H9 (cell line): ENCODE results near the gene OGFR. TPM values are rescaled to one million over a fixed set of nuclear protein-coding genes. Genes with fewer than 3 reads are reported as not detected.

Experiments used
- DNase-seq: peaks from one replicate; pipeline ENCODE4 v3.0.0-alpha.2; 2017
- H2AFZ ChIP-seq: one replicate; pipeline ENCODE4 v1.6.1; 2013; ENCODE audit warnings: mild to moderate bottlenecking, low read length, control low read depth, moderate library complexity
- H2AK5ac ChIP-seq: 2 replicates; pipeline ENCODE4 v1.6.1; 2013; ENCODE audit warnings: low read length, control low read depth, mixed read lengths; ENCODE audit not compliant: insufficient read length
- H2BK120ac ChIP-seq: one replicate; pipeline ENCODE4 v1.6.1; 2013; ENCODE audit warnings: low read depth, mild to moderate bottlenecking, low read length, control low read depth, inconsistent platforms; ENCODE audit not compliant: poor library complexity, severe bottlenecking
- H2BK12ac ChIP-seq: 2 replicates; pipeline ENCODE4 v1.6.1; 2013; ENCODE audit warnings: low read length, control low read depth, mixed read lengths, low read depth; ENCODE audit not compliant: insufficient read length
- H2BK15ac ChIP-seq: 2 replicates; pipeline ENCODE4 v1.6.1; 2013; ENCODE audit warnings: low read depth, low read length, control low read depth
- H2BK20ac ChIP-seq: one replicate; pipeline ENCODE4 v1.6.1; 2013; ENCODE audit warnings: low read depth, mild to moderate bottlenecking, low read length, control low read depth, inconsistent platforms; ENCODE audit not compliant: poor library complexity, severe bottlenecking
- H2BK5ac ChIP-seq: 2 replicates; pipeline ENCODE4 v1.6.1; 2013; ENCODE audit warnings: low read length, control low read depth, mixed read lengths; ENCODE audit not compliant: insufficient read length
- H3K14ac ChIP-seq: 2 replicates; pipeline ENCODE4 v1.6.1; 2013; ENCODE audit warnings: low read length, control low read depth; ENCODE audit not compliant: insufficient read depth
- H3K18ac ChIP-seq: 2 replicates; pipeline ENCODE4 v1.6.1; 2013; ENCODE audit warnings: low read depth, mild to moderate bottlenecking, mixed read lengths, low read length, control low read depth; ENCODE audit not compliant: insufficient read length
- H3K23ac ChIP-seq: 2 replicates; pipeline ENCODE4 v1.6.1; 2013; ENCODE audit warnings: low read length, control low read depth, mixed read lengths, low read depth; ENCODE audit not compliant: insufficient read length
- H3K23me2 ChIP-seq: 2 replicates; pipeline ENCODE4 v1.6.1; 2013; ENCODE audit warnings: low read depth, mild to moderate bottlenecking, mixed read lengths, low read length, control low read depth; ENCODE audit not compliant: insufficient read length, poor library complexity, severe bottlenecking
- H3K27ac ChIP-seq: 2 replicates; pipeline ENCODE4 v1.5.1; 2013; ENCODE audit warnings: low read length, control low read depth, mixed read lengths, low read depth; ENCODE audit not compliant: insufficient read length
- H3K27me3 ChIP-seq: 2 replicates; pipeline ENCODE4 v1.6.1; 2013; ENCODE audit warnings: low read length, control low read depth, inconsistent platforms; ENCODE audit not compliant: insufficient read depth
- H3K4ac ChIP-seq: 2 replicates; pipeline ENCODE4 v1.6.1; 2013; ENCODE audit warnings: low read depth, mild to moderate bottlenecking, control low read depth, inconsistent platforms, low read length, moderate library complexity
- H3K4me1 ChIP-seq: 2 replicates; pipeline ENCODE4 v1.6.1; 2013; ENCODE audit warnings: low read length, control low read depth, inconsistent platforms; ENCODE audit not compliant: insufficient read depth
- H3K4me2 ChIP-seq: 2 replicates; pipeline ENCODE4 v1.6.1; 2013; ENCODE audit warnings: low read length, control low read depth, mixed read lengths; ENCODE audit not compliant: insufficient read length, insufficient read depth
- H3K56ac ChIP-seq: 2 replicates; pipeline ENCODE4 v1.6.1; 2013; ENCODE audit warnings: low read depth, mild to moderate bottlenecking, mixed read lengths, low read length, control low read depth; ENCODE audit not compliant: insufficient read length
- H3K79me1 ChIP-seq: 2 replicates; pipeline ENCODE4 v1.6.1; 2013; ENCODE audit warnings: low read depth, mild to moderate bottlenecking, moderate library complexity, low read length, control low read depth, inconsistent platforms; ENCODE audit not compliant: insufficient read depth, poor library complexity, severe bottlenecking
- H3K79me2 ChIP-seq: 2 replicates; pipeline ENCODE4 v1.6.1; 2013; ENCODE audit warnings: low read length, control low read depth, inconsistent platforms; ENCODE audit not compliant: insufficient read depth
- H3K9ac ChIP-seq: 2 replicates; pipeline ENCODE4 v1.6.1; 2013; ENCODE audit warnings: low read length, control low read depth, mixed read lengths; ENCODE audit not compliant: insufficient read length; ENCODE audit errors: extremely low read depth
- H3K9me3 ChIP-seq: one replicate; pipeline ENCODE4 v1.6.1; 2013; ENCODE audit warnings: low read depth, low read length, inconsistent platforms; ENCODE audit not compliant: control insufficient read depth
- H3T11ph ChIP-seq: one replicate; pipeline ENCODE4 v1.6.1; 2013; ENCODE audit warnings: mild to moderate bottlenecking, low read length, control low read depth, inconsistent platforms
- H4K20me1 ChIP-seq: one replicate; pipeline ENCODE4 v1.6.1; 2013; ENCODE audit not compliant: control insufficient read depth, insufficient read length, insufficient read depth
- H4K5ac ChIP-seq: 2 replicates; pipeline ENCODE4 v1.6.1; 2013; ENCODE audit warnings: low read depth, mild to moderate bottlenecking, mixed read lengths, low read length, control low read depth; ENCODE audit not compliant: insufficient read length
- H4K8ac ChIP-seq: replicated peaks from 2 replicates; pipeline ENCODE4 v1.6.1; 2013; ENCODE audit warnings: low read length, control low read depth, mixed read lengths, low read depth; ENCODE audit not compliant: insufficient read length
- H4K91ac ChIP-seq: 2 replicates; pipeline ENCODE4 v1.6.1; 2013; ENCODE audit warnings: low read depth, mild to moderate bottlenecking, moderate library complexity, mixed read lengths, low read length, control low read depth; ENCODE audit not compliant: insufficient read length
- H3K27ac Mint-ChIP-seq, 3 experiments: 2 replicates in 2 of 3; 3 replicates in 1 of 3; pipeline ENCODE4 v1.8.0; 2020 to 2021; ENCODE audit warnings: mixed read lengths in 3 of 3, mild to moderate bottlenecking in 1 of 3, moderate library complexity in 1 of 3
- H3K27me3 Mint-ChIP-seq: 2 replicates; pipeline ENCODE4 v1.8.0; 2021; ENCODE audit warnings: low read depth, mild to moderate bottlenecking, moderate library complexity, mixed read lengths
- H3K36me3 Mint-ChIP-seq, 3 experiments: 2 replicates in 2 of 3; 3 replicates in 1 of 3; pipeline ENCODE4 v1.8.0; 2020 to 2021; ENCODE audit warnings: low read depth in 3 of 3, mixed read lengths in 3 of 3; ENCODE audit not compliant: insufficient read depth in 1 of 3
- H3K4me1 Mint-ChIP-seq, 2 experiments: 2 replicates each; pipeline ENCODE4 v1.8.0; 2020; ENCODE audit warnings: mixed read lengths in 2 of 2
- H3K4me3 Mint-ChIP-seq, 2 experiments: 2 replicates in 1 of 2; 3 replicates in 1 of 2; pipeline ENCODE4 v1.8.0; 2020 to 2021; ENCODE audit warnings: mild to moderate bottlenecking in 2 of 2, mixed read lengths in 2 of 2, moderate library complexity in 1 of 2
- H3K9me3 Mint-ChIP-seq, 2 experiments: 2 replicates in 1 of 2; 3 replicates in 1 of 2; pipeline ENCODE4 v1.8.0; 2020; ENCODE audit warnings: mild to moderate bottlenecking in 2 of 2, mixed read lengths in 2 of 2, moderate library complexity in 1 of 2
- WGBS: extraction: QIAGEN DNeasy Blood & Tissue Kit; methylation state at CpG from one replicate; pipeline ENCODE4 v1.1.7; 2013; ENCODE audit warnings: missing lambda C conversion rate, low lambda C conversion rate, mixed read lengths; ENCODE audit not compliant: insufficient read length; ENCODE audit errors: extremely low coverage; 5-methylcytosine and 5-hydroxymethylcytosine counted together
- total RNA-seq: library from RNA; stranded (reverse); gene quantifications from 2 replicates; pipeline ENCODE4 v1.2.1, GENCODE V29; 2021
- TF ChIP-seq, protein P1 (sequence below): fragments of 200-600 bp; sonication (generic); conservative IDR thresholded peaks from 3 replicates; pipeline ENCODE4 v1.8.0; 2021; ENCODE audit warnings: antibody characterized with exemption, mild to moderate bottlenecking

Gene OGFR
- total RNA-seq, 1 experiment from 2014 or later = 33.1 TPM

DNA sequence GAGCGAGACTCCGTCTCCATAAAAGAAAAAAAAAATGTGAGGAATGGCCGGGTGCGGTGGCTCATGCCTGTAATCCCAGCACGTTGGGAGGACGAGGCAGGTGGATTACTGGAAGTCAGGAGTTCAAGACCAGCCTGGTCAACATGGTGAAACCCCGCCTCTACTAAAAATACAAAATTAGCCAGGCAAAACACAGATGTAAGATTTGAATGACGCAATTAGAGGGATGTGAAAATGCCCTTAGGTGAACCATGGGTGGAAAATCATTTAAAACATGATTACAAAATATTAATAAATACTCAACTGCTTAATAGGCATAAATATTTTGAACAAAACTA is 33.1 kb downstream of the OGFR start:
- Mint-ChIP-seq H3K27me3 (no peaks in the 10 kb centered on the region), H3K4me3 (no peak overlapping the region)
- H3K14ac ChIP-seq = no peak overlapping the region

More for the DNA sequence above, 33.1 kb downstream of the OGFR start:
- H2AFZ ChIP-seq = no peak overlapping the region
- Mint-ChIP-seq H3K4me1 (peaks cover 4 to 18% of the 10 kb centered on the region in 2 experiments), H3K9me3 (0 out of 5 replicates have a peak, but pooled peaks cover 0 to 3% of the 10 kb centered on the region in 2 experiments), H3K36me3 (peaks cover 2 to 64% (median 57%) of the 10 kb centered on the region in 3 experiments; a peak in 5 of 7 replicates), H3K27ac (no peak overlapping the region)
- WGBS = no CpG with 5 or more reads among the region's 8 CpGs
- no peak overlapping the region for H3K18ac ChIP-seq
- no peaks in the 10 kb centered on the region for H3K79me2 ChIP-seq
- H3T11ph ChIP-seq = no peak overlapping the region
- H3K79me1 ChIP-seq = no peaks in the 10 kb centered on the region
- H2BK120ac ChIP-seq = no peak overlapping the region
- H3K27ac ChIP-seq = no peak overlapping the region
- H3K4me2 ChIP-seq = no peak overlapping the region
- DNase-seq = no peak
- no peak overlapping the region for H3K23ac ChIP-seq
- H3K27me3 ChIP-seq = no peaks in the 10 kb centered on the region
- no peak overlapping the region for H2BK20ac ChIP-seq
- no peak overlapping the region for H2BK15ac ChIP-seq
- H2AK5ac ChIP-seq = no peak overlapping the region
- H2BK5ac ChIP-seq = no peak overlapping the region
- H4K8ac ChIP-seq = no peak overlapping the region
- no peak overlapping the region for H3K56ac ChIP-seq
- H3K9me3 ChIP-seq = no peaks in the 10 kb centered on the region
- TF ChIP-seq, protein P1, sequence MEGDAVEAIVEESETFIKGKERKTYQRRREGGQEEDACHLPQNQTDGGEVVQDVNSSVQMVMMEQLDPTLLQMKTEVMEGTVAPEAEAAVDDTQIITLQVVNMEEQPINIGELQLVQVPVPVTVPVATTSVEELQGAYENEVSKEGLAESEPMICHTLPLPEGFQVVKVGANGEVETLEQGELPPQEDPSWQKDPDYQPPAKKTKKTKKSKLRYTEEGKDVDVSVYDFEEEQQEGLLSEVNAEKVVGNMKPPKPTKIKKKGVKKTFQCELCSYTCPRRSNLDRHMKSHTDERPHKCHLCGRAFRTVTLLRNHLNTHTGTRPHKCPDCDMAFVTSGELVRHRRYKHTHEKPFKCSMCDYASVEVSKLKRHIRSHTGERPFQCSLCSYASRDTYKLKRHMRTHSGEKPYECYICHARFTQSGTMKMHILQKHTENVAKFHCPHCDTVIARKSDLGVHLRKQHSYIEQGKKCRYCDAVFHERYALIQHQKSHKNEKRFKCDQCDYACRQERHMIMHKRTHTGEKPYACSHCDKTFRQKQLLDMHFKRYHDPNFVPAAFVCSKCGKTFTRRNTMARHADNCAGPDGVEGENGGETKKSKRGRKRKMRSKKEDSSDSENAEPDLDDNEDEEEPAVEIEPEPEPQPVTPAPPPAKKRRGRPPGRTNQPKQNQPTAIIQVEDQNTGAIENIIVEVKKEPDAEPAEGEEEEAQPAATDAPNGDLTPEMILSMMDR = no peak
- H4K5ac ChIP-seq = no peak overlapping the region
- H4K91ac ChIP-seq = no peak overlapping the region
- no peak overlapping the region for H2BK12ac ChIP-seq
- H4K20me1 ChIP-seq = no peaks in the 10 kb centered on the region
- H3K4me1 ChIP-seq = no peaks in the 10 kb centered on the region; the same call in 1 of the 2 replicates
- H3K4ac ChIP-seq = no peak overlapping the region
- H3K23me2 ChIP-seq = no peaks in the 10 kb centered on the region
- H3K9ac ChIP-seq = no peak overlapping the region
